Liver (tissue), 9 donors: ENCODE results near the gene SEMA4C. TPM values are rescaled to one million over a fixed set of nuclear protein-coding genes. Genes with fewer than 3 reads are reported as not detected.

Experiments used
- DNase-seq: peaks from one replicate; pipeline ENCODE4 v3.0.0-alpha.2; 2017; ENCODE audit warnings: low spot score
- H3K27ac ChIP-seq, 2 donors: one replicate each; pipeline ENCODE4 v1.7.0; 2013; ENCODE audit warnings: inconsistent platforms in 2 of 2, low read length in 2 of 2, control low read depth in 1 of 2, low read depth in 1 of 2, mild to moderate bottlenecking in 1 of 2
- H3K27me3 ChIP-seq, 4 donors: one replicate each; pipeline versions ENCODE4 v1.6.1 to v1.7.0; 2013; ENCODE audit warnings: low read length in 3 of 4, inconsistent platforms in 1 of 4, mild to moderate bottlenecking in 1 of 4, moderate library complexity in 1 of 4; ENCODE audit not compliant: control insufficient read depth in 4 of 4, insufficient read depth in 4 of 4
- H3K36me3 ChIP-seq, 4 donors: one replicate each; pipeline versions ENCODE4 v1.6.1 to v1.7.0; 2013; ENCODE audit warnings: low read length in 3 of 4, mild to moderate bottlenecking in 3 of 4, low read depth in 1 of 4, moderate library complexity in 1 of 4; ENCODE audit not compliant: control insufficient read depth in 4 of 4, insufficient read depth in 3 of 4
- H3K4me1 ChIP-seq, 4 donors: one replicate each; pipeline versions ENCODE4 v1.6.1 to v1.7.0; 2013; ENCODE audit warnings: low read length in 3 of 4, mild to moderate bottlenecking in 3 of 4, moderate library complexity in 1 of 4; ENCODE audit not compliant: control insufficient read depth in 4 of 4, insufficient read depth in 4 of 4
- H3K4me3 ChIP-seq, 3 donors: one replicate each; pipeline versions ENCODE4 v1.6.1 to v1.7.0; 2013; ENCODE audit warnings: low read length in 3 of 3, control low read depth in 1 of 3, low read depth in 1 of 3, mild to moderate bottlenecking in 1 of 3
- H3K9ac ChIP-seq, 2 donors: one replicate each; pipeline ENCODE4 v1.7.0; 2013; ENCODE audit warnings: low read length in 2 of 2, mild to moderate bottlenecking in 2 of 2, moderate library complexity in 2 of 2, control low read depth in 1 of 2, low read depth in 1 of 2
- H3K9me3 ChIP-seq, 4 donors: one replicate each; pipeline versions ENCODE4 v1.6.1 to v1.7.0; 2013; ENCODE audit warnings: low read length in 3 of 4; ENCODE audit not compliant: control insufficient read depth in 4 of 4
- EGR1 ChIP-seq, 2 donors: IDR thresholded peaks; 2 replicates each; pipeline ENCODE4 v1.6.1; 2016 to 2018; ENCODE audit warnings: antibody characterized with exemption in 2 of 2, low read depth in 2 of 2
- FOXA1 ChIP-seq: IDR thresholded peaks from 2 replicates; pipeline ENCODE4 v1.6.1; 2016; ENCODE audit warnings: antibody characterized with exemption
- GABPA ChIP-seq, 2 donors: IDR thresholded peaks in 1 of 2; conservative IDR thresholded peaks in 1 of 2; 2 replicates each; pipeline ENCODE4 v1.6.1; 2016; ENCODE audit warnings: antibody characterized with exemption in 2 of 2, mild to moderate bottlenecking in 1 of 2, moderate library complexity in 1 of 2
- HNF4G ChIP-seq: IDR thresholded peaks from 2 replicates; pipeline ENCODE4 v1.6.1; 2016; ENCODE audit warnings: antibody characterized with exemption
- JUND ChIP-seq, 2 donors: IDR thresholded peaks; 2 replicates each; pipeline ENCODE4 v1.6.1; 2016; ENCODE audit warnings: antibody characterized with exemption in 2 of 2
- MAX ChIP-seq: IDR thresholded peaks from 2 replicates; pipeline ENCODE4 v1.6.1; 2016; ENCODE audit warnings: antibody characterized with exemption
- RAD21 ChIP-seq, 2 donors: IDR thresholded peaks; 2 replicates each; pipeline ENCODE4 v1.6.1; 2016; ENCODE audit warnings: antibody characterized with exemption in 2 of 2, mild to moderate bottlenecking in 2 of 2
- RXRA ChIP-seq, 2 donors: IDR thresholded peaks; 2 replicates each; pipeline ENCODE4 v1.6.1; 2017 to 2018; ENCODE audit warnings: antibody characterized with exemption in 2 of 2, mild to moderate bottlenecking in 1 of 2
- TAF1 ChIP-seq: conservative IDR thresholded peaks from 2 replicates; pipeline ENCODE4 v1.6.1; 2016; ENCODE audit warnings: antibody characterized with exemption, mild to moderate bottlenecking
- YY1 ChIP-seq: IDR thresholded peaks from 2 replicates; pipeline ENCODE4 v1.6.1; 2016; ENCODE audit warnings: antibody characterized with exemption, mild to moderate bottlenecking
- ZBTB33 ChIP-seq: IDR thresholded peaks from 2 replicates; pipeline ENCODE4 v1.6.1; 2016; ENCODE audit warnings: antibody characterized with exemption
- WGBS: extraction: QIAGEN DNeasy Blood & Tissue Kit; methylation state at CpG from one replicate; pipeline ENCODE4 v1.1.7; 2013; 5-methylcytosine and 5-hydroxymethylcytosine counted together
- polyA plus RNA-seq, 2 donors: library from polyadenylated mRNA; stranded (reverse) in 1 of 2; unstranded in 1 of 2; fragments of 200-250 nt in 1 of 2; fragments of >200 nt in 1 of 2; fragmentation: Nextera tagmentation in 1 of 2; extraction: Ambion mirVana in 1 of 2; gene quantifications; one replicate each; pipeline versions ENCODE4 v1.2.1 to v1.2.3, GENCODE V29; 2013 to 2015
- total RNA-seq, 2 donors: library from RNA; depleted of rRNA; stranded (reverse); fragments of >200 nt; gene quantifications; one replicate each; pipeline ENCODE4 v1.2.3, GENCODE V29; 2014
- TF ChIP-seq, protein P1 (sequence below): IDR thresholded peaks from 2 replicates; pipeline ENCODE4 v1.6.1; 2016; ENCODE audit warnings: antibody characterized with exemption
- TF ChIP-seq, protein P2 (sequence below): fragments of 150-350 bp; IDR thresholded peaks from 2 replicates; pipeline ENCODE4 v1.5.1; 2017; ENCODE audit warnings: improper control_type of control experiment, low read depth, low read length; ENCODE audit not compliant: missing input control
- donor health status: healthy.
- donor health status: healthy.
- donor health status: healthy.
- donor health status: healthy.
- donor health status: healthy.

Gene SEMA4C
- total and polyA plus RNA-seq, 4 donors = 3.7 to 23.2 (median 13.2) TPM

DNA sequence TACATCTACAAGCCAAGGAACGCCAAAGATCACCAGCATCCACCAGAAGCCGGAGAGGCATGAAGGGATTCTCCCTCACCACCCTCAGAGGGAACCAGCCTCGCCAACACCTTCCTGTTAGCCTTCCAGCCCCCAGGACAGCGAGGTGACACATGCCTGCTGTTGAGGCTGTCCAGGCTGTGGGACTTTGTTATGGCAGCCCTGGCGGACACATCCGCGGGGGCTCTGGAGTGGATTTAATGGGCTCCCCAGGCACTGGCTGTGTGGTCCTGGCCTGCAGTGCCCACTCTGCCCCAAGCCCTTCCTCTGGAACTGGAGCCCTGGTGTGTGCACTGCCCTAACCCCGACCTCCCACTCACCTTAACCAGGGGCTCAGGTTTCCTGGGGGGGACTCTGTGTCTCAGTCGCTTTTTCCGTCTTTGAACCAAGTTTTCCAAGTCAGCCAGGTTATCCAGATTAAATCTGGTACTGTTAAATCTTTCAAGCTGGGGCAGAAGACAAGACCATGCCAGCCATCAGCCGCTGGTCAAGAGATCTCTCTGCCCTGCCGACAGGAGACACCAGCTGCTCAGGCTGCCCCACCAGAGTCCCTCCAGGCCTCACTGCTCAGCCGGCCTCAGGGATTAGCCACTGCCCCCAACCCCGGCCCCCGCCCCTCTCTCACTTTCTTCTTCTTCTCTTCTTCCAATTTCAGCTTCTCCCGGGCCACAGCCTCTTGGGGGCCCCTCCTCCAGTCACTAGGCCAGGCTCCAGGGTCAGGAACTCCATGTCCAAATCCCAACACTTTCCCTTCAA is 28.0 kb downstream of the SEMA4C start:
- no peak for DNase-seq
- no peak overlapping the region for H3K9ac ChIP-seq

GRCh38 chr2:96839875-96840850 is 29.7 kb downstream of the SEMA4C start:
- Histone ChIP-seq H3K36me3 (peaks cover 0 to 11% (median 6%) of the 10 kb centered on the region in 4 donors), H3K4me3 (no peak overlapping the region)

More for the DNA sequence above, 28.0 kb downstream of the SEMA4C start:
- H3K27ac ChIP-seq = no peak overlapping the region
- peaks cover 0 to 5% (median 0%) of the 10 kb centered on the region in 4 donors for H3K4me1 ChIP-seq
- no peaks in the 10 kb centered on the region for H3K27me3 ChIP-seq
- 94% methylated on average over 16 of the region's 16 CpGs for WGBS
- TF ChIP-seq MAX = no peak
- no peak for TF ChIP-seq FOXA1
- TF ChIP-seq, protein P1, sequence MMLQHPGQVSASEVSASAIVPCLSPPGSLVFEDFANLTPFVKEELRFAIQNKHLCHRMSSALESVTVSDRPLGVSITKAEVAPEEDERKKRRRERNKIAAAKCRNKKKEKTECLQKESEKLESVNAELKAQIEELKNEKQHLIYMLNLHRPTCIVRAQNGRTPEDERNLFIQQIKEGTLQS = no peak
- TF ChIP-seq, protein P2, sequence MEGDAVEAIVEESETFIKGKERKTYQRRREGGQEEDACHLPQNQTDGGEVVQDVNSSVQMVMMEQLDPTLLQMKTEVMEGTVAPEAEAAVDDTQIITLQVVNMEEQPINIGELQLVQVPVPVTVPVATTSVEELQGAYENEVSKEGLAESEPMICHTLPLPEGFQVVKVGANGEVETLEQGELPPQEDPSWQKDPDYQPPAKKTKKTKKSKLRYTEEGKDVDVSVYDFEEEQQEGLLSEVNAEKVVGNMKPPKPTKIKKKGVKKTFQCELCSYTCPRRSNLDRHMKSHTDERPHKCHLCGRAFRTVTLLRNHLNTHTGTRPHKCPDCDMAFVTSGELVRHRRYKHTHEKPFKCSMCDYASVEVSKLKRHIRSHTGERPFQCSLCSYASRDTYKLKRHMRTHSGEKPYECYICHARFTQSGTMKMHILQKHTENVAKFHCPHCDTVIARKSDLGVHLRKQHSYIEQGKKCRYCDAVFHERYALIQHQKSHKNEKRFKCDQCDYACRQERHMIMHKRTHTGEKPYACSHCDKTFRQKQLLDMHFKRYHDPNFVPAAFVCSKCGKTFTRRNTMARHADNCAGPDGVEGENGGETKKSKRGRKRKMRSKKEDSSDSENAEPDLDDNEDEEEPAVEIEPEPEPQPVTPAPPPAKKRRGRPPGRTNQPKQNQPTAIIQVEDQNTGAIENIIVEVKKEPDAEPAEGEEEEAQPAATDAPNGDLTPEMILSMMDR = no peak
- TF ChIP-seq HNF4G = no peak
- TF ChIP-seq YY1 = no peak
- no peak for TF ChIP-seq ZBTB33
- peaks cover 0 to 8% (median 7%) of the 10 kb centered on the region in 4 donors for H3K36me3 ChIP-seq
- H3K9me3 ChIP-seq = no peaks in the 10 kb centered on the region
- H3K4me3 ChIP-seq = no peak overlapping the region

More at GRCh38 chr2:96839875-96840850, 29.7 kb downstream of the SEMA4C start:
- Histone ChIP-seq H3K9me3 (no peaks in the 10 kb centered on the region), H3K27ac (no peak overlapping the region), H3K4me1 (peaks cover 0 to 5% (median 0%) of the 10 kb centered on the region in 4 donors), H3K27me3 (no peaks in the 10 kb centered on the region), H3K9ac (no peak overlapping the region)
- WGBS = 93% methylated on average over 37 of the region's 37 CpGs
- no peak for DNase-seq
- TF ChIP-seq, protein P1 = no peak
- TF ChIP-seq RAD21 (IDR thresholded peaks at IDR 0.05) (no peak), TAF1 (no peak), ZBTB33 (no peak), HNF4G (no peak), YY1 (no peak), JUND (IDR thresholded peaks at IDR 0.05) (no peak), GABPA (IDR thresholded peaks at IDR 0.05 in 1 of 2, conservative IDR thresholded peaks at IDR 0.05 in 1 of 2) (no peak), FOXA1 (no peak), RXRA (IDR thresholded peaks at IDR 0.05) (no peak), EGR1 (IDR thresholded peaks at IDR 0.05; ENCODE audit: low read depth in 2 of 2) (no peak)
- TF ChIP-seq, protein P2 = no peak
